ENCODE results near the gene TCF7L1.
"Not testable (repeated sequence)": the region's sequence is repeated elsewhere in the genome, so short reads cannot be mapped to it uniquely, and the experiment has no call there.

Gene TCF7L1, protein sequence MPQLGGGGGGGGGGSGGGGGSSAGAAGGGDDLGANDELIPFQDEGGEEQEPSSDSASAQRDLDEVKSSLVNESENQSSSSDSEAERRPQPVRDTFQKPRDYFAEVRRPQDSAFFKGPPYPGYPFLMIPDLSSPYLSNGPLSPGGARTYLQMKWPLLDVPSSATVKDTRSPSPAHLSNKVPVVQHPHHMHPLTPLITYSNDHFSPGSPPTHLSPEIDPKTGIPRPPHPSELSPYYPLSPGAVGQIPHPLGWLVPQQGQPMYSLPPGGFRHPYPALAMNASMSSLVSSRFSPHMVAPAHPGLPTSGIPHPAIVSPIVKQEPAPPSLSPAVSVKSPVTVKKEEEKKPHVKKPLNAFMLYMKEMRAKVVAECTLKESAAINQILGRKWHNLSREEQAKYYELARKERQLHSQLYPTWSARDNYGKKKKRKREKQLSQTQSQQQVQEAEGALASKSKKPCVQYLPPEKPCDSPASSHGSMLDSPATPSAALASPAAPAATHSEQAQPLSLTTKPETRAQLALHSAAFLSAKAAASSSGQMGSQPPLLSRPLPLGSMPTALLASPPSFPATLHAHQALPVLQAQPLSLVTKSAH

DNA sequence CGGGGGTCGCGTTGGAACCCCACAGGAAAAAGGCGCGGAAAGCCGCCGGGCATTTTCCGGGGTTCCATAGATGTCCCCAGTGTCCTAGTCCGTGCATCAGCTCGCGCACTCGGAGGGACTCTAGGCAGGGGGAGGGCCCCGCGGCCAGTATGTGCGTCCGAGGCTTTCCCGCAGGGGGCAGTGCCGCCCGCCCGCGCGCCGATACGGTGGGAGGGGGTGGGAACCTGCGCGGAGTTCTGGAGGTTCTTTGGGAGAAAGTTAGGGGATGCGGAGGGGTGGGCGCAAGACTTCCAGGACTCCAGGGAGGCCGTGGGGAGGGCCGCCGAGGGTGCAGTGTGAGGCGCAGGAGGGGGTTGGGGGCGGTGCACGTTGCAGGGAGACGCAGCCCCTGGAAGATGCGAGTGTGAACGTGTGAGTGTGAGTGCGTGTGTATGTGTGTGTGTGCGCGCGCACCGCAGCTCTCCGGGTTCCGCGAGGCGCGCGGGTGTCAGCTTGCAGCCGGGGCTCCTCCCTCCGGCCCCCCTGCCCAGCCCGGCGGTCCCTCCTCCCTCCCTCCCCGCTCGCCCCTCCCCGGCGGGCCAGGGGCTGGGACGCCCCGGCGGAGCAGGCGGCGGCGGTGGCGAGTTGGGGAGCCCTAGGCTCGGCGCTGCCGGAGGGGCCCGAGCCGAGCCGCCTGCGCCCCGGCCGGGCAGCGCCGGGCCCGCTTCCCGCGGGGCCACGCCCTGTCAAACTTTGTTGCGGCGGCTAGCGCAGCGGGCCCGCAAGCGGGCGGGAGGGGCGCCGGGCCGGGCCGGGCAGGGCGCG is at the start of gene TCF7L1:
TCF7L1 (plus strand) TSS at position 559 of the 804 bp plus-strand sequence. CDS start 293 bp downstream, outside the sequence.
- peak; percentile 61 to 80 (median 63) for DNase-seq

- no peak for DNase-seq
Observed at GRCh38 chr2:85085563-85085962, 47.6 kb upstream of the TCF7L1 start.

- no peak for DNase-seq
Observed at GRCh38 chr2:85087541-85087940, 45.7 kb upstream of the TCF7L1 start.

DNA sequence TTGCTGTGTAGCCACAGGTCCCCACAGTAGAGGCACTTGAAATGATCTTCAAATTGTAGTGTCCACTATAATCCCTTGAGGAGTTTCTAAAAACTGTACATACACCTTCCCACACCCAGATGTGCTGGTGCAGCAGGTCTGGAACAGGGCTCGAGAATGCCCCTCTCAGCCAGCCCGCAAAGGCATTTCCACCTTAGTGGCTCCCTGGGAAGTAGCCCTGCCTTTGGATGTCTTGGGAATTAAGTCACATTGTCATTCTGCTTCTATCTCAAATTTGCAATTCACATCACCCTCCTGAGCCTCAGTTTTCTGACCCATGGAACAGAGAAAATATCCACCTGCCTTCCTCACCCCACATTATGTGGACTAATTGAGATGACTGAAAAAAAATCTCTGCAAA is 44.3 kb upstream of the TCF7L1 start:
- no peak for DNase-seq

DNA sequence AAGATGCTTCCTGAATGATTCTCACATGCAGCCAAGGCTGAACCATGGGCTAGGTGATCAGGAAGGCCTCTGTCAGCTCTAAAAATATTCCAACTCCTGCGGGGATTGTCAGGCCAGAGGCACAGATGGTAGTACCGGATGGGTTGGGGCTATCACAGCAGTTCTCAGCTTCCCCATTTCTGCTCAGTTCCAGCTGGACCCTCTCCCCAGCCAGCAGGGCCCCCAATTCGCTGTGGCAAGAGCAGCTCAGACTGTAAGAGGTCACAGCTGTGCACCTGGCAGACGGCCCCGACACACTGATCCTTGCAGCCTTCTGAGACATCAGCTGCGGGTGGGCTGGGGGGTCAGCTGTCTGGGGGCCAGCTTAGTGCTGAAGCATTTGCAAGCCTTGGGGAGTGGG is 43.6 kb upstream of the TCF7L1 start:
- DNase-seq: no peak

DNA sequence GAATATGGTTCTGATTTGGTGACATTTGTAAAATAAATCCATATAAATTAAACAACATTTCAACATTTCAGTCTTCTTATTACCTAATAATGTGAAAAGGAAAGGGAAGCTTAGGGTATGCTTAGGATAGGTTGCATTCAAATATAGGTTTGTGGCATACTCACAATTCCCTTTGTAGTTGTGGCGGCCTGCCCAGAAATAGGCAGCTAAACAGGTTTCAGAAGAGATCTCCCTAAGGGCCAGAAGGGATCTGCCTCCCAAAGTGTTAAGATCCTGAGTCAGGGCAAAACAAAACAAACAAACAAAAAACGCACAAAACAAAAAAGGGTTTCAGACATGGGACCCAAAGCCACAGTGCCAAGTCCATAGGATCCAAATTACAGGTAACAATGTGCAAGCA is 41.4 kb upstream of the TCF7L1 start:
- DNase-seq: peak in 1 of 3 donors; percentile 6

DNA sequence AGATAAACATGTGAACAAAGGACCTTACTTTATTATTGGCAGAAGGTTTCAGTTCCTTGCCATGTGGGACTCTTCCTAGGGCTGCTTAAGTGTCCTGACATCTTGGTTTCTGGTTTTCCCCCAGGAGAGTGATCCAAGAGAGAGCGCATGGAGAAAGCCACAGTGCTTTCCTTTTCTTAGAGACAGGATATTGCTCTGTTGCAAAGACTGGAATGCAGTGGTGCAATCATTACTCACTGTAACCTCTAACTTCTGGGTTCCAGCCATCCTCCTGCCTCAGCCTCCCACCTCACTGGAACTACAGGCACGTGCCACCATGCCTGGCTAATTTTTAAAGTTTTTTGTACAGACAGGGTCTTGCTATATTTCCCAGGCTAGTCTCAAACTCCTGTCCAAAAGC is 38.1 kb upstream of the TCF7L1 start:
- no peak for DNase-seq

GRCh38 chr2:85096616-85097015 is 36.6 kb upstream of the TCF7L1 start:
- no peak for DNase-seq

DNA sequence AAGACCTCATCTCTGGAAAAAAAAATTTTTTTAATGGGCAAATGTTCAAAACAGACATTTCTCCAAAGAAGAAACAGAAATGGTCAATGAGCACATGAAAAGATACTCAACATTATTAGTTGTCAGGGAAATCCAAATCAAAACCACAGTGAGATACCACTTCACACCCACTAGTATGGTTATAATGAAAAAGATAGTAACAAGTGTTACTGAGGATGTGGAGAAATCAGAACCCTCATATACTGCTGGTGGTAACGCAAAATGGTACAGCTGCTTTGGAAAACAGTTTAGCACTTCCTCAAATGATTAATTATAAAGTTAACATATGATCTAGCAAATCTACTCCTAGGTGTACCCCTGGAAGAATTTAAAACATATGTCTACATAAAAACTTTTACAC is 29.0 kb upstream of the TCF7L1 start:
- DNase-seq: no peak

DNA sequence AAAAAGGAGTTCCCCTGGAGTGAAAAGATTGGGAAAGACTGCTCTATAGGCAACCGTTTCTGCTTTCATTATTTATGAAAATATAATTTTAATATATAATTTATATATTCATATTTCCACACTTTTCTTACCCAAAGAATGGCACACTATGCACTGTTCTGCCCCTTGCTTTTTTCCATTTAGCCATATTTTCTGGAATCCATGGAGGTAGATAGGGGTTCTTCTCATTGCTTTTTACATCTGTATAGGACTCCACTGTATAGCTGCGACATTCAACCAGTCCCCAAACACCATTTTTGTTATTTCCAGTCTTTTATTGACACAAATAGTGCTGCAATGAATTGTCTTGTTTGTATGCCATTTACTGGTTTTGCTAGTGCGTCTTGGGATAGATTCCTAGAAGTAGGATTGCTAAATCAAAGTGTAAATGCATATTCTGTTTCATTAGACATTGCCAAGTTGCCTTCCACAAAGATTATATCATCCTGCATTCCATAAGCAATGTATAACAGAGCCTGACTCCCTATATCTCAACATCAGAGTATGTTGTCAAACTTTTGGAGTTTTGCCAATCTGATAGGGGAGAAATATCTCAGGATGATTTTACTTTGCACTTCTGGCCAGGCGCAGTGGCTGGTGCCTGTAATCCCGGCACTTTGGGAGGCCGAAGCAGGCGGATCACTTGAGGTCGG is 26.6 kb upstream of the TCF7L1 start:
- DNase-seq: peak in 1 of 3 donors; percentile 10

DNA sequence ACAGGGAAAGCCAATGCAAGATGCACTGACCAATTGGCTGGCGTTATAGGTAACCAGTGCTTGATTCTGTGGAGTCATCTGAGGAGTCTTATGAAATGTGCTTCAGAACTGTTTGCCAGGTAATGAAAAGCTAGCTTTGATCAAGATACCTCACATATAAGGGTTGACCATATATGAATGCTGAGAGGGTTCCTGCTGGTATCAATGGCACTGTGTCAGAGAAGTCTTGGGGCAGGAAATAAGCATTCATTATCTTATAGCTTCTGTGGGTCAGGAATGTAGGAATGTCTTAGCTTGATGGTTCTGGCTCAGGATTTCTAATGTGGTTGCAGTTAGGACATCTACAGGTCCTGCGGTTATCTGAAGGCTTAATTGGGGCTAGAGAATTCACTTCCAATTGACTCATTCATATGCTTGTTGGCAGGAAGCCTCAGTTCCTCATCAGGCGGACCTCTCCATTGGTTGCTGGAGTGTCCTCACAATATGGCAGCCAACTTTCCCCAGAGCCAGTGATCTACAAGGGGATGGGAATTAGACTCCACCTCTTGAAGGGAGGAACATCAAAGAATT is 22.1 kb upstream of the TCF7L1 start:
- DNase-seq: no peak

- no peak for DNase-seq
Observed at GRCh38 chr2:85111819-85112281, 21.3 kb upstream of the TCF7L1 start.

GRCh38 chr2:85112906-85113625 is 20.1 kb upstream of the TCF7L1 start:
- DNase-seq: peak in 1 of 3 donors; percentile 14

GRCh38 chr2:85114586-85115330 is 18.4 kb upstream of the TCF7L1 start:
- no peak for DNase-seq

- DNase-seq: no peak
Observed at GRCh38 chr2:85116207-85116606, 17.0 kb upstream of the TCF7L1 start.

- no peak for DNase-seq
Observed at GRCh38 chr2:85119900-85120299, 13.3 kb upstream of the TCF7L1 start.

- no peak for DNase-seq
Observed at GRCh38 chr2:85120363-85120762, 12.8 kb upstream of the TCF7L1 start.

GRCh38 chr2:85126462-85126861 is 6.7 kb upstream of the TCF7L1 start:
- DNase-seq: not testable (repeated sequence)

- DNase-seq: no peak
Observed at GRCh38 chr2:85129861-85130260, 3.3 kb upstream of the TCF7L1 start.

DNA sequence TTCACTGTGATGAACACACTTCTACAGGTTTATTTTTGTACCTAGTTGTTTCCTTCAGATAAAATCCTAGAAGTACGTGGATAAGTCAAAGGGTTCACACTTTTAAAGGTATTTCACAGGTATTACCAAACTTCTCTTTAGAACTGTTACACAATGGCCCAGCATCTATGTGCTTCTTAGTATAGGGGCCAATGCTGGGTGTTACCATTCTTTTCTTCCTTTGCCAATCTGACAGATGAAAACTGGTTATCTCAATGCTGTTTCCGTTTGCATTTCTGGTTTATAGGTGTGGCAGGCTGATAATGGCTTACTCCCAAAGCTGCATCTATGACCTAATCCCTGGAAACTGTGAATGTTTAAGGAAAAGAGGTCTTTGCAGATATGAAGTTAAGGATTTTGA is 2.8 kb upstream of the TCF7L1 start:
- no peak for DNase-seq

- DNase-seq: peak in 2 of 3 donors; percentile 30 to 36
Observed at GRCh38 chr2:85131116-85131515, 2.1 kb upstream of the TCF7L1 start.

Data from suppressor macrophage treated with lipopolysaccharide for 1 hour (primary cell).